Liver (tissue), 9 donors: Measurements from ENCODE around the gene SCUBE3. TPM values are rescaled to one million over a fixed set of nuclear protein-coding genes. Genes with fewer than 3 reads are reported as not detected.
A peak's percentile ranks its signal among the peaks of the same experiment; 100 is the strongest.

ENCODE experiments used
- DNase-seq: peaks from one replicate; pipeline ENCODE4 v3.0.0-alpha.2; 2017; ENCODE audit warnings: low spot score
- H3K27ac ChIP-seq, 2 donors: one replicate each; pipeline ENCODE4 v1.7.0; 2013; ENCODE audit warnings: inconsistent platforms in 2 of 2, low read length in 2 of 2, control low read depth in 1 of 2, low read depth in 1 of 2, mild to moderate bottlenecking in 1 of 2
- H3K27me3 ChIP-seq, 4 donors: one replicate each; pipeline versions ENCODE4 v1.6.1 to v1.7.0; 2013; ENCODE audit warnings: low read length in 3 of 4, inconsistent platforms in 1 of 4, mild to moderate bottlenecking in 1 of 4, moderate library complexity in 1 of 4; ENCODE audit not compliant: control insufficient read depth in 4 of 4, insufficient read depth in 4 of 4
- H3K36me3 ChIP-seq, 4 donors: one replicate each; pipeline versions ENCODE4 v1.6.1 to v1.7.0; 2013; ENCODE audit warnings: low read length in 3 of 4, mild to moderate bottlenecking in 3 of 4, low read depth in 1 of 4, moderate library complexity in 1 of 4; ENCODE audit not compliant: control insufficient read depth in 4 of 4, insufficient read depth in 3 of 4
- H3K4me1 ChIP-seq, 4 donors: one replicate each; pipeline versions ENCODE4 v1.6.1 to v1.7.0; 2013; ENCODE audit warnings: low read length in 3 of 4, mild to moderate bottlenecking in 3 of 4, moderate library complexity in 1 of 4; ENCODE audit not compliant: control insufficient read depth in 4 of 4, insufficient read depth in 4 of 4
- H3K4me3 ChIP-seq, 3 donors: one replicate each; pipeline versions ENCODE4 v1.6.1 to v1.7.0; 2013; ENCODE audit warnings: low read length in 3 of 3, control low read depth in 1 of 3, low read depth in 1 of 3, mild to moderate bottlenecking in 1 of 3
- H3K9ac ChIP-seq, 2 donors: one replicate each; pipeline ENCODE4 v1.7.0; 2013; ENCODE audit warnings: low read length in 2 of 2, mild to moderate bottlenecking in 2 of 2, moderate library complexity in 2 of 2, control low read depth in 1 of 2, low read depth in 1 of 2
- H3K9me3 ChIP-seq, 4 donors: one replicate each; pipeline versions ENCODE4 v1.6.1 to v1.7.0; 2013; ENCODE audit warnings: low read length in 3 of 4; ENCODE audit not compliant: control insufficient read depth in 4 of 4
- CTCF ChIP-seq: fragments of 150-350 bp; IDR thresholded peaks from 2 replicates; pipeline ENCODE4 v1.5.1; 2017; ENCODE audit warnings: improper control_type of control experiment, low read depth, low read length; ENCODE audit not compliant: missing input control
- EGR1 ChIP-seq, 2 donors: IDR thresholded peaks; 2 replicates each; pipeline ENCODE4 v1.6.1; 2016 to 2018; ENCODE audit warnings: antibody characterized with exemption in 2 of 2, low read depth in 2 of 2
- FOXA1 ChIP-seq: IDR thresholded peaks from 2 replicates; pipeline ENCODE4 v1.6.1; 2016; ENCODE audit warnings: antibody characterized with exemption
- FOXA2 ChIP-seq: IDR thresholded peaks from 2 replicates; pipeline ENCODE4 v1.6.1; 2016; ENCODE audit warnings: antibody characterized with exemption
- GABPA ChIP-seq, 2 donors: IDR thresholded peaks in 1 of 2; conservative IDR thresholded peaks in 1 of 2; 2 replicates each; pipeline ENCODE4 v1.6.1; 2016; ENCODE audit warnings: antibody characterized with exemption in 2 of 2, mild to moderate bottlenecking in 1 of 2, moderate library complexity in 1 of 2
- HNF4A ChIP-seq, 2 donors: conservative IDR thresholded peaks; 2 replicates each; pipeline ENCODE4 v1.6.1; 2016; ENCODE audit warnings: antibody characterized with exemption in 2 of 2, mild to moderate bottlenecking in 2 of 2
- HNF4G ChIP-seq: IDR thresholded peaks from 2 replicates; pipeline ENCODE4 v1.6.1; 2016; ENCODE audit warnings: antibody characterized with exemption
- JUND ChIP-seq, 2 donors: IDR thresholded peaks; 2 replicates each; pipeline ENCODE4 v1.6.1; 2016; ENCODE audit warnings: antibody characterized with exemption in 2 of 2
- MAX ChIP-seq: IDR thresholded peaks from 2 replicates; pipeline ENCODE4 v1.6.1; 2016; ENCODE audit warnings: antibody characterized with exemption
- NR2F2 ChIP-seq: IDR thresholded peaks from 2 replicates; pipeline ENCODE4 v1.6.1; 2016; ENCODE audit warnings: antibody characterized with exemption
- RAD21 ChIP-seq, 2 donors: IDR thresholded peaks; 2 replicates each; pipeline ENCODE4 v1.6.1; 2016; ENCODE audit warnings: antibody characterized with exemption in 2 of 2, mild to moderate bottlenecking in 2 of 2
- REST ChIP-seq: IDR thresholded peaks from 2 replicates; pipeline ENCODE4 v1.6.1; 2016; ENCODE audit warnings: antibody characterized with exemption, mild to moderate bottlenecking
- RXRA ChIP-seq, 2 donors: IDR thresholded peaks; 2 replicates each; pipeline ENCODE4 v1.6.1; 2017 to 2018; ENCODE audit warnings: antibody characterized with exemption in 2 of 2, mild to moderate bottlenecking in 1 of 2
- SP1 ChIP-seq: IDR thresholded peaks from 2 replicates; pipeline ENCODE4 v1.6.1; 2018; ENCODE audit warnings: antibody characterized with exemption, mild to moderate bottlenecking
- TAF1 ChIP-seq: conservative IDR thresholded peaks from 2 replicates; pipeline ENCODE4 v1.6.1; 2016; ENCODE audit warnings: antibody characterized with exemption, mild to moderate bottlenecking
- YY1 ChIP-seq: IDR thresholded peaks from 2 replicates; pipeline ENCODE4 v1.6.1; 2016; ENCODE audit warnings: antibody characterized with exemption, mild to moderate bottlenecking
- ZBTB33 ChIP-seq: IDR thresholded peaks from 2 replicates; pipeline ENCODE4 v1.6.1; 2016; ENCODE audit warnings: antibody characterized with exemption
- WGBS: extraction: QIAGEN DNeasy Blood & Tissue Kit; methylation state at CpG from one replicate; pipeline ENCODE4 v1.1.7; 2013; 5-methylcytosine and 5-hydroxymethylcytosine counted together
- polyA plus RNA-seq, 2 donors: library from polyadenylated mRNA; stranded (reverse) in 1 of 2; unstranded in 1 of 2; fragments of 200-250 nt in 1 of 2; fragments of >200 nt in 1 of 2; fragmentation: Nextera tagmentation in 1 of 2; extraction: Ambion mirVana in 1 of 2; gene quantifications; one replicate each; pipeline versions ENCODE4 v1.2.1 to v1.2.3, GENCODE V29; 2013 to 2015
- total RNA-seq, 2 donors: library from RNA; depleted of rRNA; stranded (reverse); fragments of >200 nt; gene quantifications; one replicate each; pipeline ENCODE4 v1.2.3, GENCODE V29; 2014
- TF ChIP-seq, protein P1 (sequence below): IDR thresholded peaks from 2 replicates; pipeline ENCODE4 v1.6.1; 2016; ENCODE audit warnings: antibody characterized with exemption
- donor health status: healthy.
- donor health status: healthy.
- donor health status: healthy.
- donor health status: healthy.
- donor health status: healthy.

Gene SCUBE3
- total and polyA plus RNA-seq, 4 donors = 0.03 to 0.09 (median 0.07) TPM

GRCh38 chr6:35179901-35180535 lies 33.7 kb upstream of the SCUBE3 start:
- H3K9ac ChIP-seq = no peak overlapping the region
- no peaks in the 10 kb centered on the region for H3K9me3 ChIP-seq
- H3K27me3 ChIP-seq = no peaks in the 10 kb centered on the region
- no peaks in the 10 kb centered on the region for H3K4me1 ChIP-seq
- H3K4me3 ChIP-seq = no peak overlapping the region
- no peak for TF ChIP-seq RAD21 (IDR thresholded peaks at IDR 0.05)
- peak; percentile 71 for TF ChIP-seq NR2F2
- no peak for DNase-seq
- no peaks in the 10 kb centered on the region for H3K36me3 ChIP-seq
- WGBS = 80% methylated on average over 2 of the region's 2 CpGs
- no peak overlapping the region for H3K27ac ChIP-seq

DNA sequence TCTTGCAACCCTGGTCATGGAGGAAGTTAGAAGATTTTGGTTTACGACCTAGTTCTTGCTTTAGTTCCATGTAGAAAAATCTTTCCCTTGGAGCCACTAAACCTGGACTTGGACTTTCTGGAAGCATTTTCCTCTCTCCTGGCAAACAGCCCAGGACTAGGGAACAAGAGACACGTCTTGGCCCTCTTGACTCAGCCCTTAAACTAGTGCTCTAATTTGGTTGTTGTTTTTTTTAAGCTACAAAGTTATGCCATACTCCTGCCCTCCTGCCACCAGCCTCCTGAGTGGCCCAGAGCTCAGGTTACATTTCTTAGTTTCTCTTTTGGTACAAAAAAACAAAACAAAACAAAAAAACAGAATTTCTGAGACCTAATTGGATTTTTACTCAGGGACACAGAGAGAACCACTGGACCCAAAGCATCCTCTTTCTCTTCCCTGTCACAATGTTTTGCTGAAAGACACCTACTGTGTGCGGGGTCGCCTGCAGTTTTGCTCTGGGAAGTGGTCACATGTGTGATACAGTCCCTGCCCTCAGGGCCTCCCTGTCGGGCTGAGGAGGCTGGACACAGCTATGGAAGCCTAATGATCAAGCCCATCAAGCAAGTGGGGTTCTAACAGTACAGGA lies 32.3 kb upstream of the SCUBE3 start:
- no peak overlapping the region for H3K27ac ChIP-seq
- TF ChIP-seq MAX = no peak
- no peak for TF ChIP-seq CTCF
- no peak for TF ChIP-seq RAD21 (IDR thresholded peaks at IDR 0.05)
- TF ChIP-seq TAF1 = no peak
- no peak for TF ChIP-seq FOXA2
- TF ChIP-seq ZBTB33 = no peak
- TF ChIP-seq HNF4A (conservative IDR thresholded peaks at IDR 0.05) = no peak
- TF ChIP-seq JUND (IDR thresholded peaks at IDR 0.05) = no peak
- TF ChIP-seq REST = no peak
- TF ChIP-seq EGR1 (IDR thresholded peaks at IDR 0.05; ENCODE audit: low read depth in 2 of 2) = no peak
- TF ChIP-seq YY1 = no peak
- no peak for TF ChIP-seq RXRA (IDR thresholded peaks at IDR 0.05)
- TF ChIP-seq NR2F2 = no peak
- TF ChIP-seq GABPA (IDR thresholded peaks at IDR 0.05 in 1 of 2, conservative IDR thresholded peaks at IDR 0.05 in 1 of 2) = no peak
- no peak for TF ChIP-seq FOXA1
- TF ChIP-seq SP1 = no peak
- TF ChIP-seq, protein P1, sequence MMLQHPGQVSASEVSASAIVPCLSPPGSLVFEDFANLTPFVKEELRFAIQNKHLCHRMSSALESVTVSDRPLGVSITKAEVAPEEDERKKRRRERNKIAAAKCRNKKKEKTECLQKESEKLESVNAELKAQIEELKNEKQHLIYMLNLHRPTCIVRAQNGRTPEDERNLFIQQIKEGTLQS = no peak
- TF ChIP-seq HNF4G = no peak
- H3K27me3 ChIP-seq = no peaks in the 10 kb centered on the region
- no peaks in the 10 kb centered on the region for H3K36me3 ChIP-seq
- peaks cover 0 to 4% (median 0%) of the 10 kb centered on the region in 4 donors for H3K4me1 ChIP-seq
- no peak for DNase-seq
- no peak overlapping the region for H3K4me3 ChIP-seq
- WGBS = 79% methylated on average over 5 of the region's 5 CpGs
- H3K9ac ChIP-seq = no peak overlapping the region
- no peaks in the 10 kb centered on the region for H3K9me3 ChIP-seq
